OCI-LY1 (cell line): ENCODE measurements around the gene CD300E.

Experiments used
- CTCF ChIP-seq: fragments of 200-600 bp; sonication (generic), shearing (Covaris generic); IDR thresholded peaks from 2 replicates; pipeline ENCODE4 v1.5.1; 2017; ENCODE audit warnings: mild to moderate bottlenecking, antibody characterized with exemption, low read length, moderate library complexity, mixed read lengths
- EZH2 ChIP-seq: fragments of 200-600 bp; sonication (generic), shearing (Covaris generic); IDR thresholded peaks from 2 replicates; pipeline ENCODE4 v1.8.0; 2017; ENCODE audit warnings: borderline replicate concordance, mixed run types, mild to moderate bottlenecking, antibody characterized with exemption, low read length, moderate library complexity, mixed read lengths

GRCh38 chr17:74645010-74645409 is 21.5 kb upstream of the CD300E start:
- TF ChIP-seq CTCF: no peak
- no peak for TF ChIP-seq EZH2
